COLO668 (cell line): Measurements from ENCODE around the gene COG5.

ENCODE experiments used
- DNase-seq: peaks from one replicate; lab custom pipeline; 2025; ENCODE audit not compliant: unreplicated experiment; lab: John Stamatoyannopoulos, UW

Gene COG5

GRCh38 chr7:107201795-107202450 is 361.8 kb downstream of the COG5 start:
- DNase-seq, result peak; percentile 46

GRCh38 chr7:107196834-107197610 is 366.7 kb downstream of the COG5 start:
- DNase-seq, result no peak

- no peak for DNase-seq
These were observed 369.7 kb downstream of the COG5 start for GRCh38 chr7:107194052-107194451.

- no peak for DNase-seq
These were observed 373.6 kb downstream of the COG5 start for GRCh38 chr7:107190090-107190489.

GRCh38 chr7:107187774-107188173 is 375.9 kb downstream of the COG5 start:
- no peak for DNase-seq

- no peak for DNase-seq
These were observed 377.5 kb downstream of the COG5 start for GRCh38 chr7:107186240-107186639.

- no peak for DNase-seq
These were observed 378.0 kb downstream of the COG5 start for GRCh38 chr7:107185716-107186115.

GRCh38 chr7:107181172-107181571 is 382.5 kb downstream of the COG5 start:
- no peak for DNase-seq

GRCh38 chr7:107180378-107180777 is 383.3 kb downstream of the COG5 start:
- DNase-seq, result peak; percentile 27

GRCh38 chr7:107179326-107180164 is 384.2 kb downstream of the COG5 start:
- DNase-seq, result no peak

GRCh38 chr7:107173691-107174406 is 389.9 kb downstream of the COG5 start:
- no peak for DNase-seq

- DNase-seq, result no peak
These were observed 390.5 kb downstream of the COG5 start for GRCh38 chr7:107173191-107173590.

GRCh38 chr7:107172276-107173032 is 391.3 kb downstream of the COG5 start:
- no peak for DNase-seq

- DNase-seq, result no peak
These were observed 392.2 kb downstream of the COG5 start for GRCh38 chr7:107171496-107171895.

- no peak for DNase-seq
These were observed 393.4 kb downstream of the COG5 start for GRCh38 chr7:107170051-107170915.

GRCh38 chr7:107169120-107170050 is 394.3 kb downstream of the COG5 start:
- DNase-seq, result peak; percentile 94

- DNase-seq, result peak; percentile 96
These were observed 395.2 kb downstream of the COG5 start, which contains the start of gene HBP1 for GRCh38 chr7:107168233-107169119. Gene HBP1, plus strand, starts transcription at chr7:107169003. Its CDS starts 10,891 bp downstream, at chr7:107179894.
